ENCODE data around the gene FZR1. TPM values are rescaled to one million over a fixed set of nuclear protein-coding genes. Genes with fewer than 3 reads are reported as not detected.

The FZR1 gene
- total RNA-seq, 1 experiment from 2014 or later: 51.4 TPM

DNA sequence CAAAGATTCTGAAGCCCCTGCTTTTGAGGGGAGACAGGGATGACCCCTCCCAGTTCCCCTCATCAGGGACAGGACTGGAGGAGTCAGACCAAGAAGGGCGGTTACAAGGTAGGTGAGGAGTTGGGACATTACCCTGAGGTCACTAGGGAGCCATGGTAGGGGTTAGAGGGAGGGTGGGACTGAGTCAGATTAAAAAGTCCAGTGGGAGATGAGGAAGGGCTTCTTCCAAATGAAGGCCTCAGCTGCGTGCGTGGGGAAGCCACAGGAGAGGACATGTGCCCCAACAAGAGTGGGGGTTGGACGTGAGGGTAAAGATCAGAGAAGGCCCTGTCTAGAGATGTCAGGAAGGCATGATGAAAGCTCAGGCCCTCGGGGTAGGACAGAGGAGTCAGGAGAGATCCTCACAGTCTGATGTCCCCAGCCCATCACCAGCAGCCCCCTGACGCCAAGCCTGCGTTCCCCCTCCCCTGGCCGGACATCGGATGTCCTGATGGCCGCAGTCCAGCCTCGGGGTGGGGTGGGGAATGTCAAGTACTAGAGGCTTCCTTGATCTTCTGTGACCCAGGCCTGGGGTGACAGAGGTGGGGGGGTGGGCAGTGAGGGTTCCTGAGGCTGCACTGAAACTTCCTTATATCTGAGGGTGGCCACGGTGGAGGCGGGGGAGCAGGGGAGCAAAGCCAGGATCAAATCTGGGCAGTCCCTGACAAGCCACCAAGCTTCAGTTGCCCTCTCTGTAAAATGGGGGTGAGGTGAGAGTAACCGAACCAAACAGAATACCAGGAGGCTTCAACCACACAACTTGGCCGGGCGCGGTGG is 57.8 kb downstream of the FZR1 start:
- Histone ChIP-seq H4K20me1 (ENCODE audit: control insufficient read depth, insufficient read depth, insufficient read length) (no peaks in the 10 kb centered on the region), H2BK120ac (ENCODE audit: low read depth, low read length, poor library complexity, severe bottlenecking) (no peak overlapping the region), H3K56ac (ENCODE audit: insufficient read length, low read depth, low read length) (no peak overlapping the region), H3K23me2 (ENCODE audit: insufficient read length, low read depth, low read length, poor library complexity, severe bottlenecking) (no peaks in the 10 kb centered on the region), H3K18ac (ENCODE audit: insufficient read length, low read depth, low read length) (no peak overlapping the region), H2AK5ac (ENCODE audit: insufficient read length, low read length) (no peak overlapping the region), H3K4me1 (ENCODE audit: insufficient read depth, low read length) (no peaks in the 10 kb centered on the region), H3K4ac (ENCODE audit: low read depth, low read length) (no peak overlapping the region), H2BK20ac (ENCODE audit: low read depth, low read length, poor library complexity, severe bottlenecking) (no peak overlapping the region), H2BK12ac (ENCODE audit: insufficient read length, low read depth, low read length) (no peak overlapping the region), H4K5ac (ENCODE audit: insufficient read length, low read depth, low read length) (no peak overlapping the region), H3K14ac (ENCODE audit: insufficient read depth, low read length) (no peak overlapping the region), H2AFZ (ENCODE audit: low read length) (no peak overlapping the region), H2BK15ac (ENCODE audit: low read depth, low read length) (no peak overlapping the region), H4K91ac (ENCODE audit: insufficient read length, low read depth, low read length) (no peak overlapping the region), H3K9ac (ENCODE audit: extremely low read depth, insufficient read length, low read length) (no peak overlapping the region), H4K8ac (replicated peaks; ENCODE audit: insufficient read length, low read depth, low read length) (no peak overlapping the region), H3K79me2 (ENCODE audit: insufficient read depth, low read length) (no peaks in the 10 kb centered on the region), H3K27me3 (ENCODE audit: insufficient read depth, low read length) (no peaks in the 10 kb centered on the region), H3K27ac (ENCODE audit: insufficient read length, low read depth, low read length) (no peak overlapping the region), H2BK5ac (ENCODE audit: insufficient read length, low read length) (no peak overlapping the region), H3T11ph (ENCODE audit: low read length) (no peak overlapping the region), H3K23ac (ENCODE audit: insufficient read length, low read depth, low read length) (no peak overlapping the region), H3K4me2 (ENCODE audit: insufficient read depth, insufficient read length, low read length) (no peak overlapping the region), H3K9me3 (ENCODE audit: control insufficient read depth, low read depth, low read length) (no peaks in the 10 kb centered on the region), H3K79me1 (ENCODE audit: insufficient read depth, low read depth, low read length, poor library complexity, severe bottlenecking) (no peaks in the 10 kb centered on the region)
- no peak for DNase-seq
- Mint-ChIP-seq H3K4me3 (peak overlapping the region in 1 of 2 experiments; percentile 29; a peak in 1 of 5 replicates), H3K27me3 (ENCODE audit: low read depth) (peaks cover 38% of the 10 kb centered on the region), H3K4me1 (no peaks in the 10 kb centered on the region), H3K27ac (no peak overlapping the region; a peak in 1 of 7 replicates), H3K9me3 (no peaks in the 10 kb centered on the region), H3K36me3 (ENCODE audit: insufficient read depth in 1 of 3, low read depth in 3 of 3) (no peaks in the 10 kb centered on the region)
- no peak for TF ChIP-seq CTCF (conservative IDR thresholded peaks at IDR 0.05)
- no CpG with 5 or more reads among the region's 17 CpGs for WGBS (ENCODE audit: extremely low coverage, insufficient read length, low lambda C conversion rate)

Data from H9 (cell line).